T-cell (primary cell): ENCODE measurements around the gene CAMK1D. TPM values are rescaled to one million over a fixed set of nuclear protein-coding genes. Genes with fewer than 3 reads are reported as not detected.
A peak's percentile ranks its signal among the peaks of the same experiment; 100 is the strongest.
"Not testable (repeated sequence)": the region's sequence is repeated elsewhere in the genome, so short reads cannot be mapped to it uniquely, and the experiment has no call there.

Source experiments
- ATAC-seq, 4 experiments: fragments of 200-7000 bp in 3 of 4; fragments of 150-1000 bp in 1 of 4; cut with Tn5 transposase; replicated peaks in 1 of 4; 1 replicate in 3 of 4; 2 replicates in 1 of 4; pipeline ENCODE4 v1.10.0; 2021; ENCODE audit warnings: moderate library complexity in 3 of 4, mild to moderate bottlenecking in 2 of 4, moderate number of reproducible peaks in 1 of 4
- CTCF ChIA-PET, 2 donors: fragments of 300-600 bp; sonication (Branson Sonifier 250); formaldehyde crosslinking; loops; one replicate each; lab custom pipeline; 2022; ENCODE audit warnings: antibody characterized with exemption in 2 of 2; lab: Charles Lee
- POLR2A ChIA-PET, 2 donors: fragments of 300-600 bp; sonication (Branson Sonifier 250); formaldehyde crosslinking; loops; one replicate each; lab custom pipeline; 2022; ENCODE audit warnings: antibody characterized with exemption in 2 of 2; lab: Charles Lee
- DNase-seq, 35 experiments: peaks; one replicate each; pipeline versions ENCODE4 v3.0.0 to v3.0.0-alpha.2; 2013 to 2023
- H3K27ac ChIP-seq: one replicate; pipeline ENCODE4 v1.5.1; 2013; ENCODE audit warnings: low read length
- H3K27me3 ChIP-seq, 2 experiments: replicated peaks in 1 of 2; 1 replicate in 1 of 2; 2 replicates in 1 of 2; pipeline versions ENCODE4 v1.6.1 to v1.7.0; 2013; ENCODE audit warnings: low read length in 1 of 2, mixed read lengths in 1 of 2; ENCODE audit not compliant: control insufficient read depth in 2 of 2, insufficient read depth in 2 of 2; ENCODE audit errors: extremely low read depth in 1 of 2
- H3K36me3 ChIP-seq, 2 donors: 1 replicate in 1 of 2; 2 replicates in 1 of 2; pipeline versions ENCODE4 v1.6.1 to v1.7.0; 2013; ENCODE audit warnings: low read length in 1 of 2; ENCODE audit not compliant: control insufficient read depth in 2 of 2, insufficient read depth in 1 of 2; ENCODE audit errors: extremely low read depth in 1 of 2
- H3K4me1 ChIP-seq, 2 experiments: 1 replicate in 1 of 2; 2 replicates in 1 of 2; pipeline versions ENCODE4 v1.6.1 to v1.7.0; 2013; ENCODE audit warnings: low read length in 2 of 2, mixed read lengths in 1 of 2; ENCODE audit not compliant: insufficient read depth in 2 of 2, control insufficient read depth in 1 of 2; ENCODE audit errors: extremely low read depth in 1 of 2
- H3K4me3 ChIP-seq, 2 donors: 1 replicate in 1 of 2; 2 replicates in 1 of 2; pipeline versions ENCODE4 v1.5.1 to v1.7.0; 2013; ENCODE audit warnings: mild to moderate bottlenecking in 2 of 2, low read length in 1 of 2, moderate library complexity in 1 of 2; ENCODE audit not compliant: control insufficient read depth in 1 of 2; ENCODE audit errors: extremely low read depth in 1 of 2
- H3K9me3 ChIP-seq: 2 replicates; pipeline ENCODE4 v1.7.0; 2013
- H3K27ac Mint-ChIP-seq, 2 donors: one replicate each; pipeline ENCODE4 v1.8.0; 2020 to 2021; ENCODE audit warnings: mild to moderate bottlenecking in 2 of 2, mixed read lengths in 2 of 2
- H3K27me3 Mint-ChIP-seq, 2 donors: one replicate each; pipeline ENCODE4 v1.8.0; 2021 to 2022; ENCODE audit warnings: mixed read lengths in 2 of 2
- H3K36me3 Mint-ChIP-seq: one replicate; pipeline ENCODE4 v1.8.0; 2021; ENCODE audit warnings: mixed read lengths
- H3K4me1 Mint-ChIP-seq, 3 donors: one replicate each; pipeline ENCODE4 v1.8.0; 2020 to 2022; ENCODE audit warnings: mixed read lengths in 3 of 3, mild to moderate bottlenecking in 1 of 3
- H3K4me3 Mint-ChIP-seq, 3 donors: one replicate each; pipeline ENCODE4 v1.8.0; 2020 to 2022; ENCODE audit warnings: mild to moderate bottlenecking in 3 of 3, mixed read lengths in 3 of 3, moderate library complexity in 3 of 3
- H3K9me3 Mint-ChIP-seq, 3 donors: one replicate each; pipeline ENCODE4 v1.8.0; 2020 to 2022; ENCODE audit warnings: mixed read lengths in 3 of 3
- WGBS: methylation state at CpG from one replicate; pipeline ENCODE4 v1.1.5; 2013; ENCODE audit warnings: missing lambda C conversion rate; ENCODE audit not compliant: insufficient coverage; 5-methylcytosine and 5-hydroxymethylcytosine counted together
- total RNA-seq, 35 experiments: library from RNA in 6 of 35; stranded (reverse) in 6 of 35; fragments of 120-200 nt in 1 of 35; gene quantifications; one replicate each; pipeline versions ENCODE4 v1.2.1 to v1.2.4 and lab custom pipeline; 2013 to 2026

The CAMK1D gene
- total RNA-seq, 5 donors from 2014 or later (not counting 1 experiment from before 2014, with no cell fraction given): 16.8 to 31.3 (median 23.6) TPM

DNA sequence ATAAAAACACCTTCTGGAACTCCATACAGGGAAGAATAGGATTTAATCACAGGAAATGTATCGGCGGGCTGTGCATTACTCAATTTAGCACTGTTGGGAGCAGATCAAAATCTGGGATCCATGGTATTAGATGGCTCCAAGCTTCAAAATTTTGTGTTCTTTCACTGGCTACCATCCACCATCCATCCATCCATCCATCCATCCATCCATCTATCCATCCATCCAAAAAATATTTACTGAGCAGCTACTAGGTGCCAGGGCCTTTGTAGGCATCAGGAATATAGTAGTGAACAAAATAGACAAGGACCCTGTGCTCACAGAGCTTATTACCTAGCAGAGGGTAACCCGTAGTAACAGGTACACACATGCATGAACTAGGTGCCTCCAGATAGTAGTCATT lies 372.0 kb downstream of the CAMK1D start:
- no peaks in the 10 kb centered on the region for H3K9me3 ChIP-seq
- Mint-ChIP-seq H3K4me1 (peaks cover 15 to 22% (median 22%) of the 10 kb centered on the region in 3 donors), H3K27me3 (no peaks in the 10 kb centered on the region), H3K9me3 (no peaks in the 10 kb centered on the region), H3K36me3 (peaks cover 21% of the 10 kb centered on the region), H3K27ac (no peak overlapping the region), H3K4me3 (no peak overlapping the region)
- H3K36me3 ChIP-seq: no peaks in the 10 kb centered on the region
- peaks cover 4 to 9% of the 10 kb centered on the region in 2 experiments for H3K4me1 ChIP-seq
- H3K27me3 ChIP-seq: no peaks in the 10 kb centered on the region
- ATAC-seq (no peak), DNase-seq (no peak)
- no peak overlapping the region for H3K27ac ChIP-seq
- CTCF ChIA-PET: interaction anchor here in 1 of 2 donors (1.0 kb wide), 1 partner anchor 10 kb away, joined by 5 read pairs; no protein-coding TSS in a partner anchor
- no peak overlapping the region for H3K4me3 ChIP-seq
- POLR2A ChIA-PET: no interaction called here
- 90% methylated on average over 3 of the region's 3 CpGs for WGBS

DNA sequence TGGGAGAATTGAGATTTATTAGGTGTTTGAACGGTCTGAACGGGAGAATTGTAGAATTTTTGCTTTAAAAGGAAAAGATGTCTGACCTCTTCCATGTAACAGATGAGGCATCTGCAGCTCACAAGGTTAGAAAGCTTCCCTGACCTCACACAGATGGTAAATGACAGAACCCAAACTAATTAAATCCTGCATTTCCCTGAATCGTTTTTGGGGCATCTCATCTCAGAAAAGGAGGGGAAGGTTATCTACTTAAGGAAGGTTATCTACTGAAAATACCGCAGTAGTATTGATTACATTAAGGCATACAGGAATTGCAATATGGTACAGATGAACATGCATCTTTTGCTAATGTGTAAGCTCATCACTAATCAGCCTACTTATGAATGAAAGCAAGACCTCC lies 373.9 kb downstream of the CAMK1D start:
- CTCF ChIA-PET: no interaction called here
- no CpG with 5 or more reads among the region's 4 CpGs for WGBS
- Mint-ChIP-seq H3K9me3 (no peaks in the 10 kb centered on the region), H3K4me1 (peaks cover 20 to 26% (median 22%) of the 10 kb centered on the region in 3 donors), H3K4me3 (no peak overlapping the region), H3K36me3 (peaks cover 20% of the 10 kb centered on the region), H3K27me3 (no peaks in the 10 kb centered on the region), H3K27ac (no peak overlapping the region)
- no peak for ATAC-seq
- no peak for DNase-seq
- no peak overlapping the region for H3K4me3 ChIP-seq
- peaks cover 4 to 13% of the 10 kb centered on the region in 2 experiments for H3K4me1 ChIP-seq
- POLR2A ChIA-PET: no interaction called here
- H3K27ac ChIP-seq: no peak overlapping the region
- H3K9me3 ChIP-seq: no peaks in the 10 kb centered on the region
- no peaks in the 10 kb centered on the region for H3K36me3 ChIP-seq
- no peaks in the 10 kb centered on the region for H3K27me3 ChIP-seq

DNA sequence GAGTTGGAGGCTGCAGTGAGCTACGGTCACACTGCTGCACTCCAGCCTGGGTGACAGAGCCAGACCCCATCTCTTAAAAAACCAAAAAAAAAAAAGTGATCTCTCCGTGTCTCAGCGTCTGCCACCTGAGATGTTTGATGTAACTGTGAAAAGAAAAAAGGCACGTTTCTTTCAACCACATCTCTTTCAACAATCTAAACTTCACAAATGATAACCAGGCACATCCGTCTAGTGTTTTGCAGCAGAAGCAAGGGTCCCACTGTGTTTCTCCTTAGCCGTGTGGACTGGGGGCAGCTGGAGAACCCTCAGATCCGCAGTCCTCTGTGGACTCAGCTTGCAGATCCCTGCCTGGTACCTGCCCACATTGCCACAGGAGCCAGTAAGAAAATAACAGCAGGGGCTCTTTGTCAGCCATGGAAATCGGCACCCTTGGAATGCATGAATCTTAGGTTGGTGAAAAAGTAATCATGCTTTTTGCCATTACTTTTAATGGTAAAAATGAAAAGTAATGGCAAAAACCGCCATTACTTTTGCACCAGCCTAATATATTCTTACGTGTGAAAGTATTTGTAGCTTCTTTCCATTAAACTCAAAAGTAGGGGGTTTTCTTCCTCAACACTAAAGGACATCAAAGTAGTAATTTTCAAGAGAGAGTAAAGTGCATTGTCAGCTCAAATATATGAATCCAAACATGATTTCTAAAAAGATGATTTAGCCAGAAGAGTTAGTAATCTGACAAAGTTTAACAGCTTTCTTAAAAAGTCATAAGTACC lies 375.6 kb downstream of the CAMK1D start:
- Mint-ChIP-seq H3K36me3 (peaks cover 11% of the 10 kb centered on the region), H3K9me3 (no peaks in the 10 kb centered on the region), H3K4me3 (peak overlapping the region in 1 of 3 donors; percentile 22), H3K27me3 (no peaks in the 10 kb centered on the region), H3K4me1 (peaks cover 25 to 32% (median 28%) of the 10 kb centered on the region in 3 donors), H3K27ac (peak overlapping the region in 1 of 2 donors; percentile 49)
- POLR2A ChIA-PET: interaction anchor here in 1 of 2 donors (0.6 kb wide), 1 partner anchor 21 kb away, joined by 3 read pairs; no protein-coding TSS in a partner anchor
- Histone ChIP-seq H3K36me3 (no peaks in the 10 kb centered on the region), H3K4me1 (peaks cover 4 to 19% of the 10 kb centered on the region in 2 experiments), H3K27ac (no peak overlapping the region), H3K9me3 (no peaks in the 10 kb centered on the region), H3K4me3 (no peak overlapping the region), H3K27me3 (no peaks in the 10 kb centered on the region)
- CTCF ChIA-PET: no interaction called here
- ATAC-seq (peak in 2 of 4 experiments; percentile 23 to 53), DNase-seq (no peak)
- 65% methylated on average over 3 of the region's 10 CpGs for WGBS

DNA sequence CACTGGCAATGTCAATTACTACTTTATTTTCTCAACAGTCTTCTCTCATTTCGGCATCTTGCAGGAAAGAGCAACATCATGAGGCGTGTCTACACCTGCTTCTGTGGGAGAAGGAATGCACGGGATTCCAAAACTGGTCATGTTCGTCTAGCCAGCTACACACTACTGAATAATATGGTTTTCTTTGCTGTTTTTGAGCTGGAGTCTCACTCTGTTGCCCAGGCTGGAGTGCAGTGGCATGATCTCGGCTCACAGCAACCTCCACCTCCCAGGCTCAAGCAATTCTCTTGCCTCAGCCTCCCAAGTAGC lies 376.2 kb downstream of the CAMK1D start:
- H3K36me3 Mint-ChIP-seq, H3K27me3 Mint-ChIP-seq, DNase-seq, H3K27me3 ChIP-seq, H3K36me3 ChIP-seq, H3K4me3 ChIP-seq, ATAC-seq, CTCF ChIA-PET, H3K9me3 Mint-ChIP-seq, H3K27ac ChIP-seq, H3K9me3 ChIP-seq, H3K4me3 Mint-ChIP-seq, H3K27ac Mint-ChIP-seq: not testable (repeated sequence)
- H3K4me1 Mint-ChIP-seq: peaks cover 25 to 32% (median 28%) of the 10 kb centered on the region in 3 donors
- POLR2A ChIA-PET: interaction anchor here in 1 of 2 donors (0.6 kb wide), 1 partner anchor 22 kb away, joined by 3 read pairs; no protein-coding TSS in a partner anchor
- WGBS: no CpG with 5 or more reads among the region's 5 CpGs
- peaks cover 4 to 24% of the 10 kb centered on the region in 2 experiments for H3K4me1 ChIP-seq

DNA sequence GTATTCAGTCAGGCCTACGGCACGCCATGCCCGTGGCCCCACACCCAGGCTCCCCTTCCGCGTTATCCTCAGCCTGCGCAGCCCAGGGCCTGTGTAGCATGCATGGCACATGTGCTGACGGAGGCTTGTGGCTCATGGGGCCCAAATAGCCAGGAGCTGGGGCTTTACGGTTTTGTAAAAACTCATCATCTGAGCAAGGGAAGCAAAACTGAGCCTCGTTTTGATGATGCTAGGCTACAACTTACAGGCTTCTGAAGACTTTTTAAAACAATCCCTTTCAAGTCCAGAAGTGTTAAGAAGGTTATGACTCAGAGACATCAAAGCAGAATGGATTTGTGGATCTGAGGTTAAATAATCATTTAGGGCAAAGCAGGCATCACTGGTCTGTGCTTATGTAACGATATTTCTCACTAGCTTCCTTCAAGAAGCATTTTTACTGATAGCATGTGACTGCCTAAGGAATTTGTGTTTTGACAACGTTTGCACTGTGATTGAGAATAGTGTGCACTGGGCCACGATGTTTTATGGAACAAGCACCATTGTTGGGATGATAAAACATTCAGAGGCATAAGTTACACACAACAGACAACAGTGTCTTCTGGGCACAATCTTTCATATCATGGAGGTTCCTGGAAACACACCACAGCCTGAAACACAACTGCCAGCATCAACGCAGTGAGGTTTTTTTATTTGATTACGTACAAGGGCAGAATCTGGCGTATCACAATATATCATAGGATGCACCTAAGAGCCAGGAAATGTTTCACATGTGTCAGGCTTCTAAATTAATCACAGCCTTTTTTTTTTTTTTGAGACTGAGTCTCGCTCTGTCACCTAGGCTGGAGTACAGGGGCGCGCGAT lies 377.9 kb downstream of the CAMK1D start:
- no peak overlapping the region for H3K27ac ChIP-seq
- no peak overlapping the region for H3K4me3 Mint-ChIP-seq

DNA sequence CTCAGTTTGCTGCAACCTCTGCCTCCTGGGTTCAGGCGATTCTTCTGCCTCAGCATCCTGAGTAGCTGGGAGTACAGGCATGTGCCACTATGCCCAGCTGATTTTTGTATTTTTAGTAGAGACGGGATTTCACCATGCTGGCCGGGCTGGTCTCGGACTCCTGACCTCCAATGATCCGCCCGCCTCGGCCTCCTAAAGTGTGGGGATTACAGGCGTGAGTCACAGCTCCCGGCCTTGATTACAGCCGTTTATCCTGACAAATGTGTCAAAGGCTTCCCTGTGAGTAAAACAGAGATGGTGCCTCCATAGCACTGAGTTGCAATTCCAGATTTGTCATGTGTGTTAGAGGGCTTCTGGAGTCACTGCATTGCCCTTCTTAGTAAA lies 378.5 kb downstream of the CAMK1D start:
- H3K36me3 Mint-ChIP-seq: peaks cover 3% of the 10 kb centered on the region
- H3K27me3 Mint-ChIP-seq: no peaks in the 10 kb centered on the region
- Histone ChIP-seq H3K9me3 (no peaks in the 10 kb centered on the region), H3K4me3 (no peak overlapping the region), H3K27me3 (no peaks in the 10 kb centered on the region), H3K36me3 (no peaks in the 10 kb centered on the region), H3K4me1 (peaks cover 4 to 25% of the 10 kb centered on the region in 2 experiments), H3K27ac (no peak overlapping the region)
- ChIA-PET POLR2A (no interaction called here), CTCF (interaction anchor here (0.6 to 0.7 kb wide), 2 partner anchors 49 to 911 kb away, joined by 3 read pairs; no protein-coding TSS in a partner anchor)
- no peak overlapping the region for H3K27ac Mint-ChIP-seq
- H3K9me3 Mint-ChIP-seq: no peaks in the 10 kb centered on the region
- H3K4me3 Mint-ChIP-seq: no peak overlapping the region
- ATAC-seq: no peak
- 88% methylated on average over 7 of the region's 10 CpGs for WGBS
- peaks cover 23 to 30% (median 24%) of the 10 kb centered on the region in 3 donors for H3K4me1 Mint-ChIP-seq
- DNase-seq: no peak

More for the DNA sequence above, 377.9 kb downstream of the CAMK1D start:
- Histone ChIP-seq H3K27me3 (no peaks in the 10 kb centered on the region), H3K36me3 (no peaks in the 10 kb centered on the region), H3K4me3 (no peak overlapping the region), H3K9me3 (no peaks in the 10 kb centered on the region), H3K4me1 (peaks cover 4 to 25% of the 10 kb centered on the region in 2 experiments)
- POLR2A ChIA-PET: no interaction called here
- ATAC-seq (peak in 3 of 4 experiments; percentile 24 to 56 (median 52)), DNase-seq (peak in 3 of 35 experiments; percentile 1 to 11 (median 5))
- Mint-ChIP-seq H3K36me3 (peaks cover 2% of the 10 kb centered on the region), H3K27ac (no peak overlapping the region), H3K4me1 (peaks cover 25 to 32% (median 28%) of the 10 kb centered on the region in 3 donors), H3K27me3 (no peaks in the 10 kb centered on the region), H3K9me3 (no peaks in the 10 kb centered on the region)
- CTCF ChIA-PET: interaction anchor here (0.6 to 0.7 kb wide), 2 partner anchors 49 to 910 kb away, joined by 3 read pairs; no protein-coding TSS in a partner anchor
- WGBS: 79% methylated on average over 8 of the region's 19 CpGs
